Mesenchymal stem cell (in vitro differentiated cells and primary cell): ENCODE data around the gene DOC2B.
A peak's percentile ranks its signal among the peaks of the same experiment; 100 is the strongest.

Experiments used
- DNase-seq: peaks from one replicate; pipeline ENCODE4 v3.0.0-alpha.2; 2013
- H2AFZ ChIP-seq: one replicate; pipeline ENCODE4 v1.6.1; 2013; ENCODE audit warnings: low read depth, mild to moderate bottlenecking, control low read depth, inconsistent platforms, low read length, moderate library complexity
- H2AK5ac ChIP-seq: 2 replicates; pipeline ENCODE4 v1.6.1; 2013; ENCODE audit warnings: low read length, moderate library complexity, mild to moderate bottlenecking, inconsistent platforms; ENCODE audit not compliant: severe bottlenecking
- H2BK120ac ChIP-seq: one replicate; pipeline ENCODE4 v1.6.1; 2013; ENCODE audit warnings: low read depth, mild to moderate bottlenecking, inconsistent platforms, low read length, moderate library complexity
- H2BK12ac ChIP-seq, 2 experiments: one replicate each; pipeline ENCODE4 v1.6.1; 2013; ENCODE audit warnings: inconsistent platforms in 2 of 2, low read length in 2 of 2, mild to moderate bottlenecking in 2 of 2, moderate library complexity in 2 of 2, control low read depth in 1 of 2
- H2BK15ac ChIP-seq: one replicate; pipeline ENCODE4 v1.6.1; 2013; ENCODE audit warnings: mild to moderate bottlenecking, low read depth, inconsistent platforms; ENCODE audit not compliant: poor library complexity, severe bottlenecking
- H2BK5ac ChIP-seq: 2 replicates; pipeline ENCODE4 v1.6.1; 2013; ENCODE audit warnings: low read depth, mild to moderate bottlenecking, low read length, control low read depth, inconsistent platforms; ENCODE audit not compliant: poor library complexity, severe bottlenecking
- H3K14ac ChIP-seq, 2 experiments: one replicate each; pipeline ENCODE4 v1.6.1; 2013; ENCODE audit warnings: inconsistent platforms in 2 of 2, low read length in 2 of 2, control low read depth in 1 of 2, mild to moderate bottlenecking in 1 of 2, moderate library complexity in 1 of 2
- H3K18ac ChIP-seq, 2 experiments: one replicate each; pipeline ENCODE4 v1.6.1; 2013; ENCODE audit warnings: inconsistent platforms in 2 of 2, low read length in 2 of 2, control low read depth in 1 of 2, low read depth in 1 of 2, mild to moderate bottlenecking in 1 of 2
- H3K23ac ChIP-seq, 2 experiments: one replicate each; pipeline ENCODE4 v1.6.1; 2013; ENCODE audit warnings: inconsistent platforms in 2 of 2, low read length in 2 of 2, mild to moderate bottlenecking in 2 of 2, moderate library complexity in 2 of 2, control low read depth in 1 of 2
- H3K27ac ChIP-seq: 2 replicates; pipeline ENCODE4 v1.5.1; 2013; ENCODE audit warnings: mild to moderate bottlenecking, moderate library complexity, low read length, control low read depth, inconsistent platforms; ENCODE audit not compliant: poor library complexity, severe bottlenecking
- H3K27me3 ChIP-seq, 2 experiments: 2 replicates each; pipeline versions ENCODE4 v1.6.1 to v1.7.0; 2013; ENCODE audit warnings: low read length in 2 of 2, mild to moderate bottlenecking in 2 of 2, moderate library complexity in 2 of 2, control low read depth in 1 of 2, inconsistent platforms in 1 of 2; ENCODE audit not compliant: control insufficient read depth in 1 of 2, insufficient read depth in 1 of 2
- H3K36me3 ChIP-seq, 2 experiments: 2 replicates each; pipeline versions ENCODE4 v1.6.1 to v1.7.0; 2013; ENCODE audit warnings: low read length in 2 of 2, control low read depth in 1 of 2, inconsistent platforms in 1 of 2, low read depth in 1 of 2, mild to moderate bottlenecking in 1 of 2; ENCODE audit not compliant: insufficient read depth in 2 of 2, control insufficient read depth in 1 of 2
- H3K4ac ChIP-seq, 2 experiments: one replicate each; pipeline ENCODE4 v1.6.1; 2013; ENCODE audit warnings: inconsistent platforms in 2 of 2, low read length in 2 of 2, mild to moderate bottlenecking in 2 of 2, moderate library complexity in 2 of 2, control low read depth in 1 of 2, low read depth in 1 of 2
- H3K4me1 ChIP-seq: 2 replicates; pipeline ENCODE4 v1.6.1; 2013; ENCODE audit warnings: low read depth, low read length, control low read depth; ENCODE audit not compliant: control insufficient read depth, insufficient read depth
- H3K4me2 ChIP-seq: 2 replicates; pipeline ENCODE4 v1.6.1; 2013; ENCODE audit warnings: low read length, mild to moderate bottlenecking, inconsistent platforms; ENCODE audit not compliant: poor library complexity, severe bottlenecking
- H3K4me3 ChIP-seq, 2 experiments: 2 replicates each; pipeline versions ENCODE4 v1.5.1 to v1.7.0; 2013; ENCODE audit warnings: low read length in 2 of 2, mild to moderate bottlenecking in 2 of 2, control low read depth in 1 of 2, low read depth in 1 of 2; ENCODE audit not compliant: insufficient read depth in 1 of 2
- H3K79me1 ChIP-seq: replicated peaks from 2 replicates; pipeline ENCODE4 v1.6.1; 2013; ENCODE audit warnings: mild to moderate bottlenecking, control low read depth, low read length, inconsistent platforms; ENCODE audit not compliant: poor library complexity, severe bottlenecking
- H3K9ac ChIP-seq: 2 replicates; pipeline ENCODE4 v1.7.0; 2013; ENCODE audit warnings: mild to moderate bottlenecking, low read length, moderate library complexity
- H3K9me3 ChIP-seq: 2 replicates; pipeline ENCODE4 v1.7.0; 2013; ENCODE audit warnings: mild to moderate bottlenecking, low read length; ENCODE audit not compliant: control insufficient read depth
- H4K8ac ChIP-seq: one replicate; pipeline ENCODE4 v1.6.1; 2013; ENCODE audit warnings: inconsistent platforms, mild to moderate bottlenecking, low read length, moderate library complexity
- H4K91ac ChIP-seq: one replicate; pipeline ENCODE4 v1.6.1; 2013; ENCODE audit warnings: mild to moderate bottlenecking, low read length, inconsistent platforms
- WGBS: methylation state at CpG from one replicate; pipeline ENCODE4 v1.1.7; 2013; ENCODE audit warnings: mixed read lengths; 5-methylcytosine and 5-hydroxymethylcytosine counted together

Gene DOC2B

DNA sequence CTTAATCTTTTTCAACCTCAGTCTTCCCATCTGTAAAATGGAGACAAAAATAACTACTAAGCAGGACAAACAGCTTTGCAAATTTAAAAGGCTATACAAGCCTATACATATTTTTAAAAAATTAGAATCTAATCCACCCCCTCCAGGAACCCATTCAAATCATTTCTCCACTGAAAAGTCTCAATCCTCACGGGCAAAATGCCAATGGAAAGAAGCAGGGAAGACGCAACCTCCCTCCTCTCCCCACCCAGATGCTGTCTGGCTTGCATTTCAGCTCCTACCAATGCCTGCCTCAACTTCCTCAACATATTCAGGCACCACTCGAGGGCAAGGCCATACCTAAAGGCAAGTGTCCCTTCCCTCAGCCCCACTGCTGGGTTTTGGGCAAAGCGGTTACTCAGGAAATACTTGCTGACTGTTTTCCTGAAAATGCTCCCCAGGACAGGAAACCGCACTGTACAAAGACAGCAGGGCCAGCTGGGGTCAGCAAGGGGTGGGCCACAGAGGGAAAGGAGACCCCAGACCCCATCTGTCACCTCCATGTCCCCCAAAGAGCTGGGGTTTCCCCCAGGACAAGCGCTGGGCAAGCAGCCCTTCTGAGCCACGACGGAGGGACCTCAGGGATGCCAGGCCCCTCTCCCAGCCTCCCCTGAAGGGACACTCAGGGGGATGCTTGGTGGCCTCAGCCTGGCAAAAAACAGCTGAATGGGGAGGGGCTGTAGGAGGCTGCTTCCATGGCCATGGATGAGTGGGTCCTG lies 47.7 kb upstream of the DOC2B start:
- no peak overlapping the region for H3K4me3 ChIP-seq
- WGBS = 72% methylated on average over 8 of the region's 8 CpGs
- no peaks in the 10 kb centered on the region for H3K9me3 ChIP-seq

DNA sequence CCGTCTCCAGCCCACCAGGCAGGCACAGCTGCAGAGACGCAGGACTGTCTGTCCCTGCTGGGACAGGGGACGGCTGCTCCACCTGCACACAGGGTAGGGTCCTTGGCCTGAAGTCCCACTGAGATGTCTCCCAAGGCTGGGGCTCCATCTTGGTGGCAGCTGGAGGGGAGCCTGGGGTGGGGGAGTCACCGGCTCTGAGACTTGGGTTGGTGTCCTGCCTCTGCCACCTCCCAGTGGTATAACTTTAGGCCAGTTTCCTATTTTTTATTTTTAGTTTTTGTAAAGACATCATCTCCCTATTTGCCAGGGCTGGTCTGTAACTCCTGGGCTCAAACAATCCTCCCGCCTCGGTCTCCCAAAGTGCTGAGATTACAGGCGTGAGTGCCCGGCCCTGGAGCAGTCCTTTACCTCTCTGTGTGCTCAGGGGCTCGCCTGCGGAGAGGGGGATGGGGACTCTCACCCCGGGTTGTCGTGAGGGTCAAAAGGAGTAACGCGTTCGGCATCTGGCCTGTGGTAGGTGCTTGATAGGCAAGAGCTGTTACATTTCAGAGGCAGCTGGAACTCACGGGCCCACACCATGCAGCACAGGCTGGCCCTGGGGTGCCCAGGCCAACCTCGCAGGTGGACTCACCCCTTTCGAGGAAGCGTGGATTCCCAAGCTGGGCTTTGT lies 46.6 kb upstream of the DOC2B start:
- H3K9ac ChIP-seq = no peak overlapping the region
- H2AFZ ChIP-seq = no peak overlapping the region
- H2BK5ac ChIP-seq = no peak overlapping the region
- H4K91ac ChIP-seq = no peak overlapping the region
- no peaks in the 10 kb centered on the region for H3K79me1 ChIP-seq
- no peaks in the 10 kb centered on the region for H3K9me3 ChIP-seq
- no peak overlapping the region for H2BK15ac ChIP-seq
- no peak overlapping the region for H3K18ac ChIP-seq
- no peak overlapping the region for H3K4me2 ChIP-seq
- H2BK120ac ChIP-seq = no peak overlapping the region
- H3K23ac ChIP-seq = no peak overlapping the region
- no peak overlapping the region for H3K4ac ChIP-seq
- peaks cover 0 to 23% of the 10 kb centered on the region in 2 experiments for H3K27me3 ChIP-seq
- H3K4me1 ChIP-seq = peaks cover 24% of the 10 kb centered on the region
- H3K14ac ChIP-seq = no peak overlapping the region
- H3K36me3 ChIP-seq = peaks cover 0 to 3% of the 10 kb centered on the region in 2 experiments
- H4K8ac ChIP-seq = no peak overlapping the region
- no peak for DNase-seq
- no peak overlapping the region for H2AK5ac ChIP-seq
- WGBS = 80% methylated on average over 18 of the region's 19 CpGs
- no peak overlapping the region for H3K4me3 ChIP-seq
- H3K27ac ChIP-seq = no peak overlapping the region
- H2BK12ac ChIP-seq = no peak overlapping the region

More for the DNA sequence above, 47.7 kb upstream of the DOC2B start:
- peaks cover 27% of the 10 kb centered on the region for H3K4me1 ChIP-seq
- H2BK120ac ChIP-seq = no peak overlapping the region
- H2AK5ac ChIP-seq = peak overlapping the region; percentile 8
- no peak overlapping the region for H3K4me2 ChIP-seq
- no peak overlapping the region for H3K9ac ChIP-seq
- H2BK15ac ChIP-seq = no peak overlapping the region
- H3K18ac ChIP-seq = no peak overlapping the region
- no peak overlapping the region for H3K23ac ChIP-seq
- H3K36me3 ChIP-seq = peaks cover 0 to 3% of the 10 kb centered on the region in 2 experiments
- H3K4ac ChIP-seq = no peak overlapping the region
- H2BK12ac ChIP-seq = no peak overlapping the region
- H4K8ac ChIP-seq = peak overlapping the region; percentile 38
- H4K91ac ChIP-seq = no peak overlapping the region
- peaks cover 0 to 23% of the 10 kb centered on the region in 2 experiments for H3K27me3 ChIP-seq
- DNase-seq = no peak
- no peaks in the 10 kb centered on the region for H3K79me1 ChIP-seq
- H2BK5ac ChIP-seq = no peak overlapping the region
- no peak overlapping the region for H2AFZ ChIP-seq
- H3K14ac ChIP-seq = peak overlapping the region in 1 of 2 experiments; percentile 35
- no peak overlapping the region for H3K27ac ChIP-seq

DNA sequence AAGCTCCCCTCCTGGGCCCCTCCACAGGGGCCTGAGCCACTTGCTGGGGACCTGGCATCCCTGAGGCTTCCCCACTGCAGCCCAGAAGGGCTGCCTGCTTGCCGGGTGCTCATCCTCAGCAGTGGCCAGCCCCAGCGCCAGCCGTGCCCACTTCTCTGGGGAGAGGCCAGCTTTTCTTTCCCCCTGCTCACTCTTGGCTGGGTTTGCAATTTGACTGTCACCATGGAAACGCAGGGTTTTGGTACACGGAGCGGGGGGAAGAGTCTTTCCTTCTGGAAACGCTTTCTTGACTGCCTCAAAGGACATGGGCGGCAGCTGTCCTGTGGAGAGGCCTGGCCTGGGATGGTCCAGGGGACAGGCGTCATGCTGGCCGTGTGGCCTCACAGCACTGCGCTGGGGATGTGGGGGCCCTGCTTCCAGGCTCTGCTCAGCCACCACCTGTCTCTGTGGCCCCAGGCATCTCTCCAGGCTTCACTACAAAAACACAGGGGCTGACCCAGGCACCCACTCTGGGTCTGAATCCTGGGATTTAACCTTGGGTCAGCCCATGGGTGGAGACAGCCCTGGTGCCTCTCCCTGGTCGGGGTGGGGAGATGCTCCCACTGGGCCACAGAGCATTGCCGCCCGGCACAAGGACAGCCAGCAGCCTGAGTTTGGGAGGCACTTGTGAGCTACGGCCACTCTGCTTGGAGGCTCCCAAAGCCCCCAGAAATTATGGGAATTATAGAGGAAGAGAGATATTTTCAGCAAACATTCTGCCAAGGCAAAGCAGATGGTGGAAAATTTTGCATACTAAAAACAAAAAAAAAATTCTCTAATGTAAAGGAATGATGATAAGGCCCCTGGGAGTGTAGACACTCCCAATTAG lies 45.9 kb upstream of the DOC2B start:
- H3K4me2 ChIP-seq = no peak overlapping the region
- 73% methylated on average over 15 of the region's 15 CpGs for WGBS
- H3K14ac ChIP-seq = no peak overlapping the region
- H3K27ac ChIP-seq = no peak overlapping the region
- no peaks in the 10 kb centered on the region for H3K79me1 ChIP-seq
- H2BK12ac ChIP-seq = no peak overlapping the region
- no peak overlapping the region for H2AK5ac ChIP-seq
- no peak overlapping the region for H3K9ac ChIP-seq
- H3K23ac ChIP-seq = no peak overlapping the region
- H4K91ac ChIP-seq = peak overlapping the region; percentile 32
- no peak overlapping the region for H4K8ac ChIP-seq
- H2BK120ac ChIP-seq = no peak overlapping the region
- no peak overlapping the region for H2AFZ ChIP-seq
- peaks cover 0 to 3% of the 10 kb centered on the region in 2 experiments for H3K36me3 ChIP-seq
- no peak for DNase-seq
- H3K9me3 ChIP-seq = no peaks in the 10 kb centered on the region
- no peak overlapping the region for H2BK5ac ChIP-seq
- peaks cover 22% of the 10 kb centered on the region for H3K4me1 ChIP-seq
- H2BK15ac ChIP-seq = no peak overlapping the region
- no peak overlapping the region for H3K4ac ChIP-seq
- no peak overlapping the region for H3K4me3 ChIP-seq
- H3K27me3 ChIP-seq = peaks cover 0 to 23% of the 10 kb centered on the region in 2 experiments
- H3K18ac ChIP-seq = no peak overlapping the region
